HL-60/S4 (cell line): Measurements from ENCODE around the gene RETREG2.

Experiments used
- in situ Hi-C: fragments of 300-500 bp; cut with MboI; formaldehyde crosslinking; loops from 2 replicates; pipeline ENCODE4 v1.14.3; 2022; ENCODE audit warnings: low sequenced_read_pairs

The RETREG2 gene

DNA sequence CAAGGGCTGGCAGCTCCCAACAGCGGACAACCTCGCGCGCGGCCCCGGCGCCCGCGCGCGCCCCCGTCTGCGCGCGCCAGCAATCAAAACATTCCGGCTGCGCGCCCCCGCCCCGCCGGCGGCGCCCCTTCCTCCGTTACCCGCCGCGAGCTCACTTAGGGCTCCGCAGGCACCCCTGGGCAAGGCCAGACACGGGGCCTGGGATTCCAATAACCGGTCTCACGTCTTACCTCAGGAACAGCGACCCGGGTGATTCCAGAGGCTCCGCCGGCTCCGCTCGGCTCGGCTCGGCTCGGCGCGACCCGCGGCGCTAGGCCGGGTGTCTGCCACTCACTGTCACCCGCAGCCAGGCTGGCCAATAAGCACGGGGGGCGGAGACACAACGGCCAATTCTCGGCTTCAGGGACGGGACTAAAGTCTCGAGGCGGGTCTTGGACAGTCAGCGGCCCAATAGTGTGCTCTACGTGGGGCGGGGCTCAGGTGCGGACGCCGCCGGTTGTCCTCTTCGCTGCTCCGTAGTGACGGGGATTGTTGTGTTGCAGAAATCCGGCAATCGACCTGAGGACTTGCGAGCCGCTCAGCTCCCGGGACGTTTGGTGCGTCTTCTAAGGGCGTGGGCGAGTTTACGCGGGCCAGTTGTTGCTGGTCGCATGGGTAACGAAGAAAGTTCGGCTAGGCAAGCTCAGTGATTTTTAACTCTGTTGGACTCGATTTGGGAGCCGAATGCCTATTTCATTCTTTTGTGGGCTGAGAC, 51.4 kb downstream of the RETREG2 start, which contains the start of the genes ANKZF1 and ATG9A:
TSS of gene ANKZF1 (plus strand) at position 502 of the 754 bp plus-strand sequence. CDS start 452 bp downstream, outside the sequence.
TSS of gene ATG9A (minus strand) at position 332 of the 754 bp plus-strand sequence. CDS start 1,612 bp downstream, outside the sequence.
- in situ Hi-C loops: no loop called here

DNA sequence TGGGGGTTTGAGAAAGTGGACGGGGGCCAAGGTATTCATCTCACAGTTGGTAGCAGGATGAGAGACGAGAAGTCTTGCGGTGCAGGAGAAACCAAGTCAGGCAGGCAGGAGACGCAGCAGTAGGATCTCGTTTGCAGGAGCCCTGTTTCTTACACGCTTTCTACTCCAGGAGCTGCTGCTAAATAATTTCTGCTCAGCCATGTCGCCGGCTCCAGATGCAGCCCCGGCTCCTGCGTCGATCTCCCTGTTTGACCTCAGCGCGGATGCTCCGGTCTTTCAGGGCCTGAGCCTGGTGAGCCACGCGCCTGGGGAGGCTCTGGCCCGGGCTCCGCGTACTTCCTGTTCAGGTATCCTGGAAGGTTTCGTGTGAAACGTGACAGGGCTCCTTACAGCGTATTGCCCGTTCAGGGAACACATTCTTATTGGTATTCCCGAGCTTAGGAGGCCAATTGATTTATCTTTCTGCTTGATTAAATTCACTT, 52.0 kb downstream of the RETREG2 start:
- in situ Hi-C loops: no loop called here

DNA sequence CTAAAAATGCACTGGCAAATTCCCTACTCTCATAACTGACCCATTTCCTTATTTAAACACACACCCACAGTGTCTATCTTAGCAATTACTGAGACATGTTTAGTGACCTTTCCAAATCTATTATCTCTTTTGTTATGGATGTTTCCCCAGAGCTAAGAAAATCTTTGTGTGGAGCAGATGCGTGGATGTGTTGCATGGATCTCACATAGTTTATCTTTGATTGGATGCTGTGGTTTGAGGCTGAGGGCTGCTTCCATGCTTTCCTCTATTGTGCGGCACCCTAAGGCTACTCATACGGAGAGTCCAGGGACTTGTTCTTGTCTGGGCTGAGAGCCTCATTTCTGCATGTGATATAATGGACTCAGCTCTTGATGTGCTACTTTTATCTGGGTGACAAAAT, 56.3 kb downstream of the RETREG2 start:
- in situ Hi-C loops: no loop called here
